GM12878 (cell line): ENCODE measurements around the gene FHL2. TPM values are rescaled to one million over a fixed set of nuclear protein-coding genes. Genes with fewer than 3 reads are reported as not detected.

Experiments
- ATAC-seq: fragments of 200-7000 bp; cut with Tn5 transposase; 3 replicates; pipeline ENCODE4 v1.9.1; 2020; ENCODE audit warnings: mild to moderate bottlenecking, moderate library complexity
- BruUV-seq: library from RNA; stranded (reverse); fragments of 400-500 nt; replicated peaks from 2 replicates; lab custom pipeline; 2021; lab: Mats Ljungman, UMichigan
- CTCF ChIA-PET: fragments of 300-600 bp; sonication (Branson Sonifier 250); formaldehyde crosslinking; extraction: SDS; loops from one replicate; lab custom pipeline; 2021; ENCODE audit warnings: inconsistent platforms; lab: Yijun Ruan, JAX
- POLR2A ChIA-PET: fragments of 350-600 bp; formaldehyde crosslinking; extraction: SDS; loops from one replicate; lab custom pipeline; 2021; ENCODE audit warnings: inconsistent platforms; lab: Charles Lee
- RAD21 ChIA-PET: fragments of 300-600 bp; sonication (Branson Sonifier 250); formaldehyde crosslinking; loops from one replicate; lab custom pipeline; 2023; ENCODE audit warnings: antibody characterized with exemption; ENCODE audit not compliant: unreplicated experiment; lab: Charles Lee
- SMC1A ChIA-PET: fragments of 300-600 bp; sonication (Branson Sonifier 250); formaldehyde crosslinking; loops from one replicate; lab custom pipeline; 2023; ENCODE audit not compliant: unreplicated experiment, uncharacterized antibody; lab: Charles Lee
- DNase-seq: peaks from one replicate; pipeline ENCODE4 v3.0.0-alpha.2; 2011; ENCODE audit warnings: low read depth, low spot score
- FAIRE-seq: peaks from 3 replicates; lab custom pipeline; 2011; peaks lifted over from hg19 to GRCh38; lab: Jason Lieb, UNC
- H2AFZ ChIP-seq: 2 replicates; pipeline ENCODE4 v1.6.0; 2011; ENCODE audit warnings: low read depth, low read length, control low read depth; ENCODE audit not compliant: control insufficient read depth
- H3K27ac ChIP-seq: 2 replicates; pipeline ENCODE4 v1.5.1; 2011; ENCODE audit warnings: control low read depth; ENCODE audit not compliant: control insufficient read depth, insufficient read depth
- H3K27me3 ChIP-seq, 2 experiments: replicated peaks in 1 of 2; 2 replicates each; pipeline versions ENCODE4 v1.6.0 to v1.6.1; 2011; ENCODE audit warnings: low read length in 1 of 2; ENCODE audit not compliant: control insufficient read depth in 2 of 2, insufficient read depth in 2 of 2
- H3K36me3 ChIP-seq, 2 experiments: 2 replicates each; pipeline ENCODE4 v1.5.1; 2011; ENCODE audit warnings: low read length in 1 of 2; ENCODE audit not compliant: control insufficient read depth in 2 of 2, insufficient read depth in 2 of 2
- H3K4me1 ChIP-seq: 2 replicates; pipeline ENCODE4 v1.6.1; 2011; ENCODE audit warnings: mild to moderate bottlenecking, low read length, moderate library complexity, mixed read lengths; ENCODE audit not compliant: control insufficient read depth, insufficient read depth
- H3K4me2 ChIP-seq: 2 replicates; pipeline ENCODE4 v1.6.0; 2011; ENCODE audit warnings: control low read depth; ENCODE audit not compliant: control insufficient read depth, insufficient read depth
- H3K4me3 ChIP-seq: fragments of 200-600 bp; sonication (generic); 2 replicates; pipeline ENCODE4 v1.5.1; 2016
- H3K79me2 ChIP-seq: 2 replicates; pipeline ENCODE4 v1.6.0; 2011; ENCODE audit warnings: low read length; ENCODE audit not compliant: control insufficient read depth, insufficient read depth
- H3K9ac ChIP-seq: 2 replicates; pipeline ENCODE4 v1.8.0; 2011; ENCODE audit warnings: low read length, control low read depth, mixed read lengths; ENCODE audit not compliant: control insufficient read depth, insufficient read depth
- H3K9me3 ChIP-seq: replicated peaks from 3 replicates; pipeline ENCODE4 v1.5.1; 2011; ENCODE audit warnings: mild to moderate bottlenecking, low read length; ENCODE audit not compliant: control insufficient read depth, insufficient read depth
- H4K20me1 ChIP-seq: 2 replicates; pipeline ENCODE4 v1.6.0; 2011; ENCODE audit not compliant: control insufficient read depth, insufficient read depth
- CREM ChIP-seq: IDR thresholded peaks from 2 replicates; pipeline ENCODE4 v1.6.1; 2014; ENCODE audit warnings: antibody characterized with exemption, low read depth
- ESRRA ChIP-seq: IDR thresholded peaks from 2 replicates; pipeline ENCODE4 v1.6.1; 2012; ENCODE audit warnings: mild to moderate bottlenecking, low read length, improper control_type of control experiment
- ETV6 ChIP-seq, 2 experiments: fragments of 450-650 bp in 1 of 2; IDR thresholded peaks in 1 of 2; conservative IDR thresholded peaks in 1 of 2; 2 replicates each; pipeline ENCODE4 v1.6.1; 2014; ENCODE audit warnings: antibody characterized with exemption in 1 of 2, borderline replicate concordance in 1 of 2, low read depth in 1 of 2, mild to moderate bottlenecking in 1 of 2, moderate library complexity in 1 of 2
- JUND ChIP-seq: IDR thresholded peaks from 2 replicates; pipeline ENCODE4 v1.6.1; 2012; ENCODE audit warnings: low read depth, mild to moderate bottlenecking, low read length, improper control_type of control experiment, moderate library complexity
- NR2C1 ChIP-seq: fragments of 450-650 bp; IDR thresholded peaks from 2 replicates; pipeline ENCODE4 v1.6.1; 2017; ENCODE audit warnings: antibody characterized with exemption, mild to moderate bottlenecking, moderate library complexity
- NR2C2 ChIP-seq: IDR thresholded peaks from 2 replicates; pipeline ENCODE4 v1.6.1; 2011; ENCODE audit warnings: borderline replicate concordance, low read depth; ENCODE audit not compliant: control insufficient read depth, insufficient read length
- PAX8 ChIP-seq: fragments of 450-650 bp; IDR thresholded peaks from 2 replicates; pipeline ENCODE4 v1.6.1; 2017; ENCODE audit warnings: mild to moderate bottlenecking, moderate library complexity
- REST ChIP-seq: IDR thresholded peaks from 2 replicates; pipeline ENCODE4 v1.6.1; 2012; ENCODE audit warnings: mild to moderate bottlenecking, low read depth, low read length
- TARDBP ChIP-seq: IDR thresholded peaks from 2 replicates; pipeline ENCODE4 v1.6.1; 2016; ENCODE audit warnings: borderline replicate concordance
- ZNF384 ChIP-seq: IDR thresholded peaks from 2 replicates; pipeline ENCODE4 v1.6.1; 2012; ENCODE audit warnings: low read depth, mild to moderate bottlenecking, low read length, improper control_type of control experiment, borderline replicate concordance
- ZSCAN29 ChIP-seq: fragments of 450-650 bp; IDR thresholded peaks from 2 replicates; pipeline ENCODE4 v1.6.1; 2017; ENCODE audit warnings: mild to moderate bottlenecking, moderate library complexity
- WGBS: methylation state at CpG from one replicate; pipeline ENCODE4 v1.1.6; 2016; ENCODE audit warnings: low lambda C conversion rate; ENCODE audit not compliant: insufficient replicate concordance, insufficient coverage; ENCODE audit errors: missing lambda C conversion rate; 5-methylcytosine and 5-hydroxymethylcytosine counted together
- in situ Hi-C: fragments of 300-500 bp; cut with MboI; formaldehyde crosslinking; loops from 9 replicates; pipeline ENCODE4 v1.14.3; 2018; ENCODE audit warnings: mixed read lengths
- intact Hi-C: fragments of 100-400 bp; cut with micrococcal nuclease; formaldehyde crosslinking; loops from one replicate; pipeline ENCODE4 v1.14.2; 2022; ENCODE audit not compliant: unreplicated experiment
- polyA plus RNA-seq, 11 experiments: library from polyadenylated mRNA; depleted of rRNA in 4 of 11; unstranded in 6 of 11; stranded (reverse) in 5 of 11; fragments of >200 nt; fragmentation: Nextera tagmentation in 4 of 11; fragmentation: Illumina TruSeq in 1 of 11; extraction: Ambion mirVana in 4 of 11; extraction: Trizol in 1 of 11; gene quantifications; 1 replicate in 1 of 11; 2 replicates in 10 of 11; pipeline versions ENCODE4 v1.2.1 to v1.2.3, GENCODE V29; 2011 to 2016; ENCODE audit warnings: inconsistent platforms in 2 of 11, missing spikeins in 2 of 11, low read depth in 1 of 11
- total RNA-seq, 4 experiments: library from RNA; depleted of rRNA in 3 of 4; stranded (reverse); fragments of >200 nt in 3 of 4; fragmentation: Illumina TruSeq in 1 of 4; extraction: Trizol in 1 of 4; gene quantifications; 2 replicates each; pipeline versions ENCODE4 v1.2.1 to v1.2.3, GENCODE V29; 2013 to 2021
- TF ChIP-seq, protein P1 (sequence below): fragments of 450-650 bp; IDR thresholded peaks from 2 replicates; pipeline ENCODE4 v1.6.1; 2017; ENCODE audit warnings: mild to moderate bottlenecking, moderate library complexity
- TF ChIP-seq, protein P2 (sequence below): fragments of 450-650 bp; formaldehyde crosslinking; IDR thresholded peaks from 2 replicates; pipeline ENCODE4 v1.5.0; 2022; ENCODE audit warnings: mild to moderate bottlenecking, missing genetic modification characterization

FHL2 gene
- total and polyA plus RNA-seq, 10 of the 15 experiments (the other 5 are each of a cell fraction or from before 2014, with no cell fraction given) = 2.2 to 9.9 (median 4.5) TPM

GRCh38 chr2:105405291-105405690, 6.4 kb upstream of the FHL2 start:
- H3K36me3 ChIP-seq = no peaks in the 10 kb centered on the region
- H3K27me3 ChIP-seq = peaks cover 0 to 2% of the 10 kb centered on the region in 2 experiments; a peak in 1 of 4 replicates
- ChIA-PET CTCF (no interaction called here), RAD21 (no interaction called here), POLR2A (no interaction called here), SMC1A (no interaction called here)
- no peaks in the 10 kb centered on the region for H3K79me2 ChIP-seq
- FAIRE-seq = no peak
- no peak overlapping the region for H3K9ac ChIP-seq
- no peak overlapping the region for H3K27ac ChIP-seq
- H3K4me3 ChIP-seq = no peak overlapping the region
- in situ Hi-C loops = no loop called here
- ATAC-seq = no peak
- no peak overlapping the region for H3K4me2 ChIP-seq
- H3K9me3 ChIP-seq = no peaks in the 10 kb centered on the region
- H3K4me1 ChIP-seq = no peaks in the 10 kb centered on the region
- intact Hi-C loops = no loop called here
- no TSS peak for BruUV-seq
- DNase-seq = no peak
- 10% methylated on average over 4 of the region's 4 CpGs for WGBS
- no peak overlapping the region for H2AFZ ChIP-seq
- H4K20me1 ChIP-seq = no peaks in the 10 kb centered on the region
- TF ChIP-seq ETV6 (conservative IDR thresholded peaks at IDR 0.05 in 1 of 2, IDR thresholded peaks at IDR 0.05 in 1 of 2; ENCODE audit: borderline replicate concordance in 1 of 2, low read depth in 1 of 2) (no peak), ESRRA (no peak), JUND (no peak), NR2C1 (no peak), CREM (no peak), REST (no peak), PAX8 (no peak), NR2C2 (no peak), TARDBP (no peak), ZSCAN29 (no peak), ZNF384 (no peak)
- TF ChIP-seq, protein P1, sequence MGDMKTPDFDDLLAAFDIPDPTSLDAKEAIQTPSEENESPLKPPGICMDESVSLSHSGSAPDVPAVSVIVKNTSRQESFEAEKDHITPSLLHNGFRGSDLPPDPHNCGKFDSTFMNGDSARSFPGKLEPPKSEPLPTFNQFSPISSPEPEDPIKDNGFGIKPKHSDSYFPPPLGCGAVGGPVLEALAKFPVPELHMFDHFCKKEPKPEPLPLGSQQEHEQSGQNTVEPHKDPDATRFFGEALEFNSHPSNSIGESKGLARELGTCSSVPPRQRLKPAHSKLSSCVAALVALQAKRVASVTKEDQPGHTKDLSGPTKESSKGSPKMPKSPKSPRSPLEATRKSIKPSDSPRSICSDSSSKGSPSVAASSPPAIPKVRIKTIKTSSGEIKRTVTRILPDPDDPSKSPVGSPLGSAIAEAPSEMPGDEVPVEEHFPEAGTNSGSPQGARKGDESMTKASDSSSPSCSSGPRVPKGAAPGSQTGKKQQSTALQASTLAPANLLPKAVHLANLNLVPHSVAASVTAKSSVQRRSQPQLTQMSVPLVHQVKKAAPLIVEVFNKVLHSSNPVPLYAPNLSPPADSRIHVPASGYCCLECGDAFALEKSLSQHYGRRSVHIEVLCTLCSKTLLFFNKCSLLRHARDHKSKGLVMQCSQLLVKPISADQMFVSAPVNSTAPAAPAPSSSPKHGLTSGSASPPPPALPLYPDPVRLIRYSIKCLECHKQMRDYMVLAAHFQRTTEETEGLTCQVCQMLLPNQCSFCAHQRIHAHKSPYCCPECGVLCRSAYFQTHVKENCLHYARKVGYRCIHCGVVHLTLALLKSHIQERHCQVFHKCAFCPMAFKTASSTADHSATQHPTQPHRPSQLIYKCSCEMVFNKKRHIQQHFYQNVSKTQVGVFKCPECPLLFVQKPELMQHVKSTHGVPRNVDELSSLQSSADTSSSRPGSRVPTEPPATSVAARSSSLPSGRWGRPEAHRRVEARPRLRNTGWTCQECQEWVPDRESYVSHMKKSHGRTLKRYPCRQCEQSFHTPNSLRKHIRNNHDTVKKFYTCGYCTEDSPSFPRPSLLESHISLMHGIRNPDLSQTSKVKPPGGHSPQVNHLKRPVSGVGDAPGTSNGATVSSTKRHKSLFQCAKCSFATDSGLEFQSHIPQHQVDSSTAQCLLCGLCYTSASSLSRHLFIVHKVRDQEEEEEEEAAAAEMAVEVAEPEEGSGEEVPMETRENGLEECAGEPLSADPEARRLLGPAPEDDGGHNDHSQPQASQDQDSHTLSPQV = no peak
- TF ChIP-seq, protein P2, sequence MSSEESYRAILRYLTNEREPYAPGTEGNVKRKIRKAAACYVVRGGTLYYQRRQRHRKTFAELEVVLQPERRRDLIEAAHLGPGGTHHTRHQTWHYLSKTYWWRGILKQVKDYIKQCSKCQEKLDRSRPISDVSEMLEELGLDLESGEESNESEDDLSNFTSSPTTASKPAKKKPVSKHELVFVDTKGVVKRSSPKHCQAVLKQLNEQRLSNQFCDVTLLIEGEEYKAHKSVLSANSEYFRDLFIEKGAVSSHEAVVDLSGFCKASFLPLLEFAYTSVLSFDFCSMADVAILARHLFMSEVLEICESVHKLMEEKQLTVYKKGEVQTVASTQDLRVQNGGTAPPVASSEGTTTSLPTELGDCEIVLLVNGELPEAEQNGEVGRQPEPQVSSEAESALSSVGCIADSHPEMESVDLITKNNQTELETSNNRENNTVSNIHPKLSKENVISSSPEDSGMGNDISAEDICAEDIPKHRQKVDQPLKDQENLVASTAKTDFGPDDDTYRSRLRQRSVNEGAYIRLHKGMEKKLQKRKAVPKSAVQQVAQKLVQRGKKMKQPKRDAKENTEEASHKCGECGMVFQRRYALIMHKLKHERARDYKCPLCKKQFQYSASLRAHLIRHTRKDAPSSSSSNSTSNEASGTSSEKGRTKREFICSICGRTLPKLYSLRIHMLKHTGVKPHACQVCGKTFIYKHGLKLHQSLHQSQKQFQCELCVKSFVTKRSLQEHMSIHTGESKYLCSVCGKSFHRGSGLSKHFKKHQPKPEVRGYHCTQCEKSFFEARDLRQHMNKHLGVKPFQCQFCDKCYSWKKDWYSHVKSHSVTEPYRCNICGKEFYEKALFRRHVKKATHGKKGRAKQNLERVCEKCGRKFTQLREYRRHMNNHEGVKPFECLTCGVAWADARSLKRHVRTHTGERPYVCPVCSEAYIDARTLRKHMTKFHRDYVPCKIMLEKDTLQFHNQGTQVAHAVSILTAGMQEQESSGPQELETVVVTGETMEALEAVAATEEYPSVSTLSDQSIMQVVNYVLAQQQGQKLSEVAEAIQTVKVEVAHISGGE = no peak
